ENCODE data around the gene PDGFD. TPM values are rescaled to one million over a fixed set of nuclear protein-coding genes. Genes with fewer than 3 reads are reported as not detected.

PDGFD gene
- total RNA-seq, 4 donors from 2014 or later, result 4.4 to 7.2 (median 5.2) TPM

- H3K4me3 ChIP-seq, result no peak overlapping the region
- H3K27ac ChIP-seq, result no peak overlapping the region
- peaks cover 7% of the 10 kb centered on the region for H3K4me1 ChIP-seq
- no peak for TF ChIP-seq POLR2A (IDR thresholded peaks at IDR 0.05)
- no peak for TF ChIP-seq CTCF (IDR thresholded peaks at IDR 0.05)
- TF ChIP-seq EP300 (IDR thresholded peaks at IDR 0.05), result no peak
- no peak for TF ChIP-seq POLR2AphosphoS5 (IDR thresholded peaks at IDR 0.05)
- H3K27me3 ChIP-seq, result no peaks in the 10 kb centered on the region
- no peaks in the 10 kb centered on the region for H3K36me3 ChIP-seq
- no peaks in the 10 kb centered on the region for H3K9me3 ChIP-seq
- DNase-seq (ENCODE audit: low spot score in 2 of 2), result no peak
Measured at GRCh38 chr11:103877221-103877620, 286.7 kb downstream of the PDGFD start.

GRCh38 chr11:103875855-103876510 lies 288.0 kb downstream of the PDGFD start:
- Histone ChIP-seq H3K4me1 (peaks cover 13% of the 10 kb centered on the region), H3K9me3 (no peaks in the 10 kb centered on the region), H3K27ac (no peak overlapping the region), H3K4me3 (no peak overlapping the region), H3K36me3 (no peaks in the 10 kb centered on the region), H3K27me3 (no peaks in the 10 kb centered on the region)
- DNase-seq (ENCODE audit: low spot score in 2 of 2), result no peak
- WGBS, result 76% methylated on average over 2 of the region's 2 CpGs
- no peak for TF ChIP-seq POLR2A (IDR thresholded peaks at IDR 0.05)
- no peak for TF ChIP-seq EP300 (IDR thresholded peaks at IDR 0.05)
- no peak for TF ChIP-seq CTCF (IDR thresholded peaks at IDR 0.05)
- no peak for TF ChIP-seq POLR2AphosphoS5 (IDR thresholded peaks at IDR 0.05)

DNA sequence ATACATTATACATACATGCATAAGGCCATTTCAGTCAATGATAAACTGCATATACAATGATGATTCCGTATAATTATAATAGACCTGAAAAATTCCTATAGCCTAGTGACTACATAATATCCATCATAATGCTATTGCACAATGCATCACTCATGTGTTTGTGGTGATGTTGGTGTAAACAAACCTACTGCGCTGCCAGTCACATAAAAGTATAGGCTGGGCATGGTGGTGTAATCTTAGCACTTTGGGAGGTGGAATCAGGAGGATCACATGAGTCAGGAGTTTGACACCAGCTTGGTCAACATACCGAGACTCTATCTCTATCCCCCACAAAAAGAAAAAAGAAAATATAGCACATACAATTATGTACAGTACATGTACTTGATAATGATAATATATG lies 291.2 kb downstream of the PDGFD start:
- H3K4me3 ChIP-seq, result no peak overlapping the region
- peaks cover 14% of the 10 kb centered on the region for H3K4me1 ChIP-seq
- H3K27me3 ChIP-seq, result no peaks in the 10 kb centered on the region
- 70% methylated on average over 3 of the region's 3 CpGs for WGBS
- H3K9me3 ChIP-seq, result no peaks in the 10 kb centered on the region
- no peak overlapping the region for H3K27ac ChIP-seq
- TF ChIP-seq POLR2A (IDR thresholded peaks at IDR 0.05), result no peak
- no peak for TF ChIP-seq EP300 (IDR thresholded peaks at IDR 0.05)
- TF ChIP-seq POLR2AphosphoS5 (IDR thresholded peaks at IDR 0.05), result no peak
- TF ChIP-seq CTCF (IDR thresholded peaks at IDR 0.05), result no peak
- H3K36me3 ChIP-seq, result no peaks in the 10 kb centered on the region
- no peak for DNase-seq (ENCODE audit: low spot score in 2 of 2)

GRCh38 chr11:103871923-103872551 lies 291.9 kb downstream of the PDGFD start:
- Histone ChIP-seq H3K36me3 (no peaks in the 10 kb centered on the region), H3K4me3 (no peak overlapping the region), H3K27ac (no peak overlapping the region), H3K4me1 (peaks cover 14% of the 10 kb centered on the region), H3K9me3 (no peaks in the 10 kb centered on the region), H3K27me3 (no peaks in the 10 kb centered on the region)
- 66% methylated on average over 6 of the region's 6 CpGs for WGBS
- DNase-seq (ENCODE audit: low spot score in 2 of 2), result no peak
- no peak for TF ChIP-seq EP300 (IDR thresholded peaks at IDR 0.05)
- TF ChIP-seq CTCF (IDR thresholded peaks at IDR 0.05), result no peak
- TF ChIP-seq POLR2AphosphoS5 (IDR thresholded peaks at IDR 0.05), result no peak

DNA sequence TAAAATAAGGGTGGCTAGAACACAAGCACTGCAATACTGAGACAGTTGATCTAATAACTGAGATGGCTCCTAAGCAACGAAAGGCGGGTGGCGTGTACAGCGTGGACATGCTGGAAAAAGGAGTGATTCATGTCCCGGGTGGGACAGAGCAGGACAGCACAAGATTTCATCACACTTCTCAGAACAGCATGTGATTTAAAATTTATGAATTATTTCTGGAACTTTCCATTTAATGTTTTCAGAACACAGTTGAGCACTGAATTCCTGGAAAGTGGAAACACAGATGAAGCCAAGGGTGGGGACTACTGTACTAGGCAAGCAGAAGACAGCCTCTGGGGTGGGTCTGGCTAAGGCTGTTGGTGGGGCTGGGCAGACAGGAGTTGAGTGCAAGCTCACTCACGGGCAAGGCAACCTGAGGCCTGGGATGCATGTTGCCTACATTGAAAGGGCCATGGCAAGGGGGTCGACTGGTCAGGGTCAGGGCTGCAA lies 293.1 kb downstream of the PDGFD start:
- peak; percentile 85 to 87 for DNase-seq (ENCODE audit: low spot score in 2 of 2)
- H3K36me3 ChIP-seq, result no peaks in the 10 kb centered on the region
- no peak overlapping the region for H3K27ac ChIP-seq
- H3K4me1 ChIP-seq, result peaks cover 14% of the 10 kb centered on the region
- H3K4me3 ChIP-seq, result no peak overlapping the region
- H3K27me3 ChIP-seq, result no peaks in the 10 kb centered on the region
- WGBS, result 56% methylated on average over 7 of the region's 7 CpGs
- H3K9me3 ChIP-seq, result no peaks in the 10 kb centered on the region
- TF ChIP-seq POLR2A (IDR thresholded peaks at IDR 0.05) (no peak), CTCF (IDR thresholded peaks at IDR 0.05) (no peak), EP300 (IDR thresholded peaks at IDR 0.05) (no peak), POLR2AphosphoS5 (IDR thresholded peaks at IDR 0.05) (peak in 2 of 3 donors; percentile 50 to 82)
